C4-2B (cell line): ENCODE measurements around the gene HOXA5.

ENCODE experiments used
- ZFX ChIP-seq: fragments of 450-650 bp; IDR thresholded peaks from 2 replicates; pipeline ENCODE4 v1.6.1; 2017
- TF ChIP-seq, protein P1 (sequence below): fragments of 450-650 bp; conservative IDR thresholded peaks from 2 replicates; pipeline ENCODE4 v1.5.1; 2017; ENCODE audit warnings: mild to moderate bottlenecking

DNA sequence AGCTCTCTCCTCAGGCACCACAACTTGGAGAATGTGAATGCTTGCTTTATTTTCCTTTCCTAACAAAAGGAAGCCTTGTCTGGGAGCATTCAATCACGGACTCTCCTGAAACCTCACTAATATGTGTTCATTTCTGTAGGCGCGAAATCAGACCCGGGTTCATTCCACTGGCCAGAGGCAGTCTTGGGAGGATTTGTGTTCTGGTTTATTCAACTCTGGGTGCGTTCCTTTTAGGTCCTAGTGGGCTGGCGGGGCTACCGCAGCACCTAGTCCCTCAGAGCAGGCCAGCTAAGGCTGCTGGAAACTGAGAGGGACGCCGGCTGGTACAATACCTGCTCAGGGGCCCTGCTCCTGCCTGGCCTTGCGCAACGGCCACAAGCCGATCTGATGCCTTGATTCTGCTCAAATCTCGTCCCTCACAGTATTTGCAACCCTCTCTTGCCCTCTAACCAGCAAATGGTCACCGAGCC, 20.4 kb downstream of the HOXA5 start:
- TF ChIP-seq, protein P1, sequence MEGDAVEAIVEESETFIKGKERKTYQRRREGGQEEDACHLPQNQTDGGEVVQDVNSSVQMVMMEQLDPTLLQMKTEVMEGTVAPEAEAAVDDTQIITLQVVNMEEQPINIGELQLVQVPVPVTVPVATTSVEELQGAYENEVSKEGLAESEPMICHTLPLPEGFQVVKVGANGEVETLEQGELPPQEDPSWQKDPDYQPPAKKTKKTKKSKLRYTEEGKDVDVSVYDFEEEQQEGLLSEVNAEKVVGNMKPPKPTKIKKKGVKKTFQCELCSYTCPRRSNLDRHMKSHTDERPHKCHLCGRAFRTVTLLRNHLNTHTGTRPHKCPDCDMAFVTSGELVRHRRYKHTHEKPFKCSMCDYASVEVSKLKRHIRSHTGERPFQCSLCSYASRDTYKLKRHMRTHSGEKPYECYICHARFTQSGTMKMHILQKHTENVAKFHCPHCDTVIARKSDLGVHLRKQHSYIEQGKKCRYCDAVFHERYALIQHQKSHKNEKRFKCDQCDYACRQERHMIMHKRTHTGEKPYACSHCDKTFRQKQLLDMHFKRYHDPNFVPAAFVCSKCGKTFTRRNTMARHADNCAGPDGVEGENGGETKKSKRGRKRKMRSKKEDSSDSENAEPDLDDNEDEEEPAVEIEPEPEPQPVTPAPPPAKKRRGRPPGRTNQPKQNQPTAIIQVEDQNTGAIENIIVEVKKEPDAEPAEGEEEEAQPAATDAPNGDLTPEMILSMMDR: no peak
- no peak for TF ChIP-seq ZFX
